SK-N-MC (cell line): ENCODE data around the gene OTUB1.

ENCODE experiments used
- EZH2 ChIP-seq: fragments of 200-600 bp; sonication (generic); IDR thresholded peaks from one replicate; pipeline ENCODE4 v1.6.1; 2017; ENCODE audit warnings: antibody characterized with exemption
- FOXP2 ChIP-seq: optimal IDR thresholded peaks from 2 replicates; pipeline ENCODE3; 2011; ENCODE audit warnings: mild to moderate bottlenecking, moderate library complexity; ENCODE audit not compliant: insufficient read depth; ENCODE audit errors: extremely low read length, control extremely low read depth
- POLR2AphosphoS5 ChIP-seq: IDR thresholded peaks from 2 replicates; pipeline ENCODE4 v1.6.1; 2012; ENCODE audit warnings: mild to moderate bottlenecking, low read depth, low read length, borderline replicate concordance

- no peak for TF ChIP-seq POLR2AphosphoS5
- no peak for TF ChIP-seq EZH2
- no peak for TF ChIP-seq FOXP2
Observed at GRCh38 chr11:64018310-64018709, 32.1 kb downstream of the OTUB1 start.
